ENCODE measurements around the gene POLA1. TPM values are rescaled to one million over a fixed set of nuclear protein-coding genes. Genes with fewer than 3 reads are reported as not detected.

Gene POLA1
- total and polyA plus RNA-seq, 3 donors from 2014 or later, result 5.4 to 15.7 (median 15.0) TPM

GRCh38 chrX:24761306-24761705 is 67.6 kb downstream of the POLA1 start:
- DNase-seq, result no peak
- Histone ChIP-seq H3K36me3 (ENCODE audit: low read depth, missing control alignments) (no peaks in the 10 kb centered on the region), H3K4me1 (no peaks in the 10 kb centered on the region), H3K9me3 (no peaks in the 10 kb centered on the region), H3K27ac (no peak overlapping the region), H3K4me3 (no peak overlapping the region), H3K27me3 (no peaks in the 10 kb centered on the region)
- intact Hi-C loops (cut with DNase I; ENCODE audit: low total_unique reads), result no loop called here
- 94 to 100% methylated on average over 6 of the region's 6 CpGs for WGBS, 2 donors
- TF ChIP-seq CTCF (IDR thresholded peaks at IDR 0.05) (no peak), POLR2A (IDR thresholded peaks at IDR 0.05) (no peak)

DNA sequence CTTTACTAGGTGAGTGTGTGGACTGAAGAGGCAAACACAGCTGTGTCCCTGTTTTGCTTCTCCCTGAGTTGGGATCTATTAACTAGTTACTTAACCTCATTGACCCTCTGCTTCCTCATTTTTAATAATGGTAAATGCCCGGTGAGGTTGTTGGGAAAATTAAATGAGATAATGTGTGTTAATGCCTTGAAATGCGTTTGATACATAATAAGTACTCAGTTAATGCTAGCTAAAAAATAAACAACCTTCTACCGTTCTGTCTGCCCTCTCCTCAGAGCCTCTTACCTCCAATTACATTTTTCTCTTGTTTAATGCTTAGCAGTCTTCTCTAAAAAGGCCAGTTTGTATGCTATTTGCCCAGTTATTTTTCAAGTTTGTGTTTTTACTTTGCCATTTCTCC is 70.3 kb downstream of the POLA1 start:
- 81 to 93% methylated on average over 3 of the region's 3 CpGs for WGBS, 2 donors
- no peak overlapping the region for H3K4me3 ChIP-seq
- no peaks in the 10 kb centered on the region for H3K4me1 ChIP-seq

DNA sequence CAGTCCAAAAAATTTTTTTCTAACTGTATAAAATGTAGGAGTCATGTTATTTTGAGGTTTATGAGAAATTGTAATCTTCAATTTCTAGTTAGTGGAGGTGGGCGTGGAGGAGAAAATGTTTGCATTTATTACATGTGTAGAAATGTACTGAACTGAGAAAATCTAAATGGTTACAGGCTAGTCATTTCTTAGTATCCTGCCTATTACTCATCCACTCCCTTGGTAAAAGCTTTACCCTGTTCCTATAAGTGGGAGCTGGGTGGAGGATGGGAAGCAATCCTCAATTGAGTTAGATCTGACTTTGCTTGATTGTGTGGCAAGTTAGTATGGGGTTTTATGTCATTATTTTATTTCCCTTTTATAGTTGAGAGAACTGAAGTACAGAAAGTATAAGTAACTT is 73.8 kb downstream of the POLA1 start:
- no peak for DNase-seq
- intact Hi-C loops (cut with DNase I; ENCODE audit: low total_unique reads), result no loop called here
- TF ChIP-seq POLR2A (IDR thresholded peaks at IDR 0.05), result no peak
- no peak for TF ChIP-seq CTCF (IDR thresholded peaks at IDR 0.05)
- Histone ChIP-seq H3K4me1 (no peaks in the 10 kb centered on the region), H3K27me3 (no peaks in the 10 kb centered on the region), H3K27ac (no peak overlapping the region), H3K9me3 (no peaks in the 10 kb centered on the region), H3K4me3 (no peak overlapping the region), H3K36me3 (ENCODE audit: low read depth, missing control alignments) (no peaks in the 10 kb centered on the region)
- WGBS, 2 donors, result 96 to 100% methylated on average over 1 of the region's 1 CpG

More for the DNA sequence above, 70.3 kb downstream of the POLA1 start:
- no peaks in the 10 kb centered on the region for H3K27me3 ChIP-seq
- no peaks in the 10 kb centered on the region for H3K9me3 ChIP-seq
- DNase-seq, result no peak
- H3K36me3 ChIP-seq (ENCODE audit: low read depth, missing control alignments), result no peaks in the 10 kb centered on the region
- no peak overlapping the region for H3K27ac ChIP-seq
- TF ChIP-seq CTCF (IDR thresholded peaks at IDR 0.05) (no peak), POLR2A (IDR thresholded peaks at IDR 0.05) (no peak)
- intact Hi-C loops (cut with DNase I; ENCODE audit: low total_unique reads), result no loop called here

DNA sequence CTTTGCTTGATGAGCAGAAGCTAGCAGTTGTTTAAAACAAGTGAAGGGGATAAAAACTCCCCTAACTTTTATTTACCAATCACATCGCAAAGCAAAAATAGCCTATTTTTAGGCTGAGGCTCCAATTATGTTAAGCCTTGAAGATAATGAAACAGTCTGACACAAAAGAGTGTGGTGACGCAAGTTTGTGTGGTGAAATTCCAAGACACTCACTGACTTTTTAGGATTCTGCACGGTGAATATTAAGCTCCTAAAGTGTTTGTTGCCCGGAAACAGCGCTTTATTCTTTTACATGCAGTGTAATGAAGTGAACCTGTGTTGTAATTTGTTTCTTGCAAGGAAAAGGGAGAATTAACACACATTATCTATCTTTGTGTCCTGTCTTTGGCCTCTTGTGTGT is 74.8 kb downstream of the POLA1 start:
- Histone ChIP-seq H3K27me3 (no peaks in the 10 kb centered on the region), H3K4me1 (no peaks in the 10 kb centered on the region), H3K9me3 (no peaks in the 10 kb centered on the region), H3K27ac (no peak overlapping the region), H3K4me3 (no peak overlapping the region), H3K36me3 (ENCODE audit: low read depth, missing control alignments) (no peaks in the 10 kb centered on the region)
- 92 to 96% methylated on average over 5 of the region's 5 CpGs for WGBS, 2 donors
- intact Hi-C loops (cut with DNase I; ENCODE audit: low total_unique reads), result no loop called here
- DNase-seq, result no peak
- no peak for TF ChIP-seq CTCF (IDR thresholded peaks at IDR 0.05)

DNA sequence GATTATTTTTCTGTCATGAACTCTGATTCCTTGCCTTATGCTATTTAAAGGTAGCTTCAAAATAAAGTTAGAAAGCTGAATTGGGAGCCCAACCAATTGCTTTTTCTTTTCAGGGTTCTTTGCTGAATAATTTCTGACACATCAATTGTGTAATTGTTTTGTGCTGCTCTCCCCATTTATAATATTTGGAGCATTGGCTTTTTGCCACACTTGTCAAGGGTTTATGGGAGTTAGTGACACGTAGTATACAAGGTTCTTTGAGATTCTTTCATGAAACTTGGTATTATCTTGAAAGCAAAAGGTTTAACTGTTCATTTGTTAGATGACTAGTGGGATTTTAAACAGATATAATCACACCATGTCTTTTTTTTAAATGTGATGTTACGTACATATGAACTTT is 80.9 kb downstream of the POLA1 start:
- 63 to 68% methylated on average over 2 of the region's 2 CpGs for WGBS, 2 donors
- Histone ChIP-seq H3K4me1 (no peaks in the 10 kb centered on the region), H3K27ac (no peak overlapping the region), H3K4me3 (no peak overlapping the region), H3K27me3 (no peaks in the 10 kb centered on the region), H3K9me3 (no peaks in the 10 kb centered on the region), H3K36me3 (ENCODE audit: low read depth, missing control alignments) (no peaks in the 10 kb centered on the region)
- TF ChIP-seq CTCF (IDR thresholded peaks at IDR 0.05) (no peak), POLR2A (IDR thresholded peaks at IDR 0.05) (no peak)
- intact Hi-C loops (cut with DNase I; ENCODE audit: low total_unique reads), result no loop called here
- no peak for DNase-seq

Measured in testis (tissue), 3 donors.